Left ventricle myocardium inferior (tissue), 1 donor: ENCODE results near the gene STK39. TPM values are rescaled to one million over a fixed set of nuclear protein-coding genes. Genes with fewer than 3 reads are reported as not detected.

Experiments
- DNase-seq: peaks from one replicate; pipeline ENCODE4 v3.0.0-alpha.2; 2020
- H3K27ac ChIP-seq: fragments of 200-600 bp; replicated peaks from 2 replicates; pipeline ENCODE4 v1.8.0; 2021
- H3K27me3 ChIP-seq: fragments of 200-600 bp; 2 replicates; pipeline ENCODE4 v1.8.0; 2021; ENCODE audit warnings: low read depth
- H3K36me3 ChIP-seq: fragments of 200-600 bp; 2 replicates; pipeline ENCODE4 v1.8.0; 2021
- H3K4me1 ChIP-seq: fragments of 200-600 bp; 2 replicates; pipeline ENCODE4 v1.8.0; 2021
- H3K4me3 ChIP-seq: fragments of 200-600 bp; 2 replicates; pipeline ENCODE4 v1.8.0; 2021; ENCODE audit warnings: mild to moderate bottlenecking, moderate library complexity
- H3K9me3 ChIP-seq: fragments of 200-600 bp; replicated peaks from 2 replicates; pipeline ENCODE4 v1.8.0; 2021
- CTCF ChIP-seq: fragments of 200-600 bp; IDR thresholded peaks from 2 replicates; pipeline ENCODE4 v1.8.0; 2021; ENCODE audit warnings: antibody characterized with exemption, mild to moderate bottlenecking, borderline replicate concordance
- intact Hi-C: fragments of 100-400 bp; cut with micrococcal nuclease; formaldehyde crosslinking; loops from one replicate; pipeline ENCODE4 v1.11.0; 2022
- total RNA-seq: library from RNA; stranded (reverse); fragmentation: NEBNext Ultra II Directional; extraction: Animal tissue kit (Norgen Biotek cat#: 25700); gene quantifications from one replicate; pipeline ENCODE4 v1.2.1, GENCODE V29; 2021
- donor health status: DM: no; HTN: yes; CAD: no; lungs with severe emphysema.

Gene STK39
- total RNA-seq, 1 donor from 2014 or later, result 23.2 TPM

GRCh38 chr2:168090366-168091135 is 156.8 kb downstream of the STK39 start:
- DNase-seq, result no peak
- H3K4me1 ChIP-seq, result peaks cover 8% of the 10 kb centered on the region
- H3K27ac ChIP-seq, result no peak overlapping the region
- no peaks in the 10 kb centered on the region for H3K36me3 ChIP-seq
- TF ChIP-seq CTCF, result no peak
- no peak overlapping the region for H3K4me3 ChIP-seq
- intact Hi-C loops, result no loop called here
- no peaks in the 10 kb centered on the region for H3K27me3 ChIP-seq
- H3K9me3 ChIP-seq, result no peaks in the 10 kb centered on the region

- no peaks in the 10 kb centered on the region for H3K27me3 ChIP-seq
- no peaks in the 10 kb centered on the region for H3K36me3 ChIP-seq
- no peak for TF ChIP-seq CTCF
- no peak overlapping the region for H3K27ac ChIP-seq
- H3K4me3 ChIP-seq, result no peak overlapping the region
- H3K9me3 ChIP-seq, result no peaks in the 10 kb centered on the region
- DNase-seq, result no peak
- intact Hi-C loops, result no loop called here
- H3K4me1 ChIP-seq, result peaks cover 8% of the 10 kb centered on the region
Measured at GRCh38 chr2:168089200-168089599, 158.2 kb downstream of the STK39 start.

- Histone ChIP-seq H3K36me3 (no peaks in the 10 kb centered on the region), H3K27me3 (no peaks in the 10 kb centered on the region), H3K9me3 (no peaks in the 10 kb centered on the region), H3K4me3 (no peak overlapping the region), H3K27ac (no peak overlapping the region), H3K4me1 (peaks cover 8% of the 10 kb centered on the region)
- TF ChIP-seq CTCF, result no peak
- DNase-seq, result no peak
- intact Hi-C loops, result no loop called here
Measured at GRCh38 chr2:168087401-168087800, 160.0 kb downstream of the STK39 start.

- Histone ChIP-seq H3K27ac (no peak overlapping the region), H3K9me3 (no peaks in the 10 kb centered on the region), H3K36me3 (no peaks in the 10 kb centered on the region), H3K4me1 (peaks cover 8% of the 10 kb centered on the region), H3K4me3 (no peak overlapping the region), H3K27me3 (no peaks in the 10 kb centered on the region)
- intact Hi-C loops, result no loop called here
- no peak for DNase-seq
- TF ChIP-seq CTCF, result no peak
Measured at GRCh38 chr2:168086851-168087250, 160.5 kb downstream of the STK39 start.

- no peak for DNase-seq
- intact Hi-C loops, result no loop called here
- no peak overlapping the region for H3K27ac ChIP-seq
- H3K27me3 ChIP-seq, result no peaks in the 10 kb centered on the region
- H3K36me3 ChIP-seq, result no peaks in the 10 kb centered on the region
- no peak for TF ChIP-seq CTCF
- H3K4me1 ChIP-seq, result peaks cover 8% of the 10 kb centered on the region
- H3K9me3 ChIP-seq, result no peaks in the 10 kb centered on the region
- H3K4me3 ChIP-seq, result no peak overlapping the region
Measured at GRCh38 chr2:168085801-168086361, 161.5 kb downstream of the STK39 start.
